Uterus (tissue), 2 donors: ENCODE measurements around the gene NAV2.

Experiments
- CTCF ChIP-seq, 4 experiments: fragments of 200-600 bp in 2 of 4; fragments of 450-650 bp in 2 of 4; sonication (generic) in 2 of 4; IDR thresholded peaks; one replicate each; pipeline ENCODE4 v1.5.1; 2016 to 2019; ENCODE audit warnings: antibody characterized with exemption in 4 of 4, mild to moderate bottlenecking in 2 of 4, moderate library complexity in 1 of 4
- POLR2A ChIP-seq, 2 donors: fragments of 450-650 bp; IDR thresholded peaks; one replicate each; pipeline ENCODE4 v1.6.1; 2016; ENCODE audit warnings: antibody characterized with exemption in 2 of 2, mild to moderate bottlenecking in 1 of 2, moderate library complexity in 1 of 2

GRCh38 chr11:20020198-20020597, 307.6 kb downstream of the NAV2 start:
- TF ChIP-seq CTCF (IDR thresholded peaks at IDR 0.05) = no peak
- no peak for TF ChIP-seq POLR2A (IDR thresholded peaks at IDR 0.05)
